ENCODE data around the gene GALNT6. TPM values are rescaled to one million over a fixed set of nuclear protein-coding genes. Genes with fewer than 3 reads are reported as not detected.
"Not testable (repeated sequence)": the region's sequence is repeated elsewhere in the genome, so short reads cannot be mapped to it uniquely, and the experiment has no call there.

GALNT6 gene
- total RNA-seq, 1 donor from 2014 or later, result 0.05 TPM

DNA sequence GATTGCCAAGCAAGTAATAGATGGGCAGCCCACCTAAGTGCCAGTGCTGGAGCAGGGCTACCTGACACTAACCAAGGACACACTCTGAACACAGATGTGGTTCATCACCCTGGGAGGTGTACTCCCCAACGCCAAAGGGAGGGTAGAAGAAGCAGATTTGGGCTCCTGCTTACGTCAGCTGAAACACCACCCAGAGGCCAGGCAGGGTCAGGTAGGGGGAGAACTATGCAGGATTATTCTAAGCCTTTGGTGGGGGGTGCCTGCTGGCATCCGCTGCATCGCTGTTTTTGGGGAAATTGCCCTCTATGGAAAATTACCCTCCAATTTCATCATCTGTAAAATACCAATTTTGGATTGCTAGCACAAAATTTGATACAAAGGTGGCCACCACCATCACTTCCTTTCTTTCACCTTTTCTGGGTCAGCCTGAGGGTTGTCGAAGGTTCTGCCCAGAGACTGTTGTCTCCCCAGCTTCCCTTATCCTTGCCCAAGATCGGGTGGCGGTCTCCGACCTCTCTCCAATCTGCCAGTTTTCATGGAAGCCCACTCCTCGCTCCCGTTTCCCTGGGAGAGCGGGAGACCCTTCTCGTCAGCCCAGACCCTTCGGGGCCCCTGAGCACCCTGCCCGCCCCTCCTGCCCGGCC, 67.8 kb downstream of the GALNT6 start:
- DNase-seq (ENCODE audit: low read depth), result no peak

DNA sequence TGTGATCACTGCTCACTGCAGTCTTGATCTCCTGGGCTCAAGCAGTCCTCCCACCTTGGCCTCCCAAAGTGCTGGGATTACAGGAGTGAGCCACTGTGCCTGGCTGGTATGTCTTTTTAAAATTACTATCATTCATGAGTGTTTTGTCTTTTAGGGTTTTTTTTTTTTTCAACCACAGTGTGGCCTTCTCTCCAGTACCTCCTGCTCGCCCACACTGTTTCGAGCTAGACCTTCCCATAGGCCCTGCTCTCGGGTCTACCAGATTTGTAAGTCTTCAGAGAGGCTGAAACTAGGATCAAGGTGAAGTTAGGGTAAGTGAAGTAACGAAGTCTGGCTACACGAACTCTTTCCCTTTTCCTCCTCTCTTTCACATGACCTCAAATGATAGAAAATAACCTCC, 68.8 kb downstream of the GALNT6 start:
- DNase-seq (ENCODE audit: low read depth), result no peak

DNA sequence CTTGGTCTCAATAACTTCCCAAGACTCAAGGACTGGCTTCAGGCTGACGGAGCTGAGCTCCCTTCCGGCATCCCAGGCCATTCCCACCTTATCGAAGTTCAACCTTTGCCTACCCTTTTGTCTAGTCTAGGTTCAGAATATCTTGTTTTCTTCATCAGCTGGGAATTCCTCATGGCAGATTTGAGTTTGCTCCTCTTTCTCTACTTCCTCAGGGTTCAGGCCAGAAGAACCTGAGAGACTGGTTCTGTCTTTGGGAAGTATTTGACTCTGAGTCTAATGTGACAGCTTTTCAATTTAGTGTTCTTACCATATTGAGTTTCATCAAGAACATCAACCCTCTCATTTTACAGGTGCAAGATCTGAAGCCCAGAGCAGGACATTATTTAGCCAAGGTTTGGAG, 69.3 kb downstream of the GALNT6 start:
- no peak for DNase-seq (ENCODE audit: low read depth)

DNA sequence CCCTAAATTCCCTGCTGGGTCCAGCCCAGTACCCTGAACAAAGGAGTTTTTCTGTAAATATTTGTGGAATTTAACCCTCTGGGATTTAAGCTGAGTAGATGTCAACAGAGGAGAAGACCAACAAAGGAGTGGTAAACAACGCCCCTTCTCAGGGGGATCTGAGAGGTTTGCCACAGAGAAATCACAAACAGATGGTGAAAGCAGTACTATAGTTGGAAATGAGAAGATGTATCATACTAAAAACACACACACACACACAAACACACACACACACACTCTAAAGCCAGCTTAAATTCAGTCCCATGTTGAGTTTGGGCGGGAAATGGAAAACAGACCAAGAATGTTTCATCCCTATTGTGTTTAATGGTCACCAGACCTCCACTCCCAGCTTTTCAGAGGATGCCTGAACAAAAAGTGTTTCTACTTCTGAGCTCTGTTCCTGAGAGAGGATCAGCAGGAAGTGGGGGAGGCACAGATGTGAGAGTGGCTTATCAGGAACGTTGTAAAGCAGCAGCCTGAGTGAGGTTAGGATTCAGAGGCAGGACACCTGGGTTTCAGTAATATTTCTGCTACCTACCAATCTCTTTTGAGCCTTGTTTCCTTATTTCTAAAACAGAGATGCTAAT, 70.4 kb downstream of the GALNT6 start:
- DNase-seq (ENCODE audit: low read depth), result peak; percentile 30

DNA sequence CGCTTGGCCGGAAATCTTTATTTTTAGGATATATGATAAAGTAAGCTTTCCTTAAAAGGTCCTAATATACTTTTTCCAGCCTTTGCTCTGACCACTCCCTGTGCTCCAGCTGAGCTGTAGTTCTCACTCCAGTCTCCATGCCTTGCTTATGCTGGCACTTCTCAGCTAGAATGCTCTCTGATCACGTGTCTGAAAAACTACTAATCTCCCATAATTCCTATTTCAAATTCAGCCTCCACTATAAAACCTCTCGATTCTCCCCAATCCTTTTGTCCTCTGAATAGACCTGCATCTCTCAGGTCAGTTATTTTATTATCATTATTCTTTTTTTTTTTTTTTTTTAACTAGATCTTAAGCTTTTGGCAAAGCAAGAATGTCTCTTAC, 70.9 kb downstream of the GALNT6 start:
- DNase-seq (ENCODE audit: low read depth), result no peak

DNA sequence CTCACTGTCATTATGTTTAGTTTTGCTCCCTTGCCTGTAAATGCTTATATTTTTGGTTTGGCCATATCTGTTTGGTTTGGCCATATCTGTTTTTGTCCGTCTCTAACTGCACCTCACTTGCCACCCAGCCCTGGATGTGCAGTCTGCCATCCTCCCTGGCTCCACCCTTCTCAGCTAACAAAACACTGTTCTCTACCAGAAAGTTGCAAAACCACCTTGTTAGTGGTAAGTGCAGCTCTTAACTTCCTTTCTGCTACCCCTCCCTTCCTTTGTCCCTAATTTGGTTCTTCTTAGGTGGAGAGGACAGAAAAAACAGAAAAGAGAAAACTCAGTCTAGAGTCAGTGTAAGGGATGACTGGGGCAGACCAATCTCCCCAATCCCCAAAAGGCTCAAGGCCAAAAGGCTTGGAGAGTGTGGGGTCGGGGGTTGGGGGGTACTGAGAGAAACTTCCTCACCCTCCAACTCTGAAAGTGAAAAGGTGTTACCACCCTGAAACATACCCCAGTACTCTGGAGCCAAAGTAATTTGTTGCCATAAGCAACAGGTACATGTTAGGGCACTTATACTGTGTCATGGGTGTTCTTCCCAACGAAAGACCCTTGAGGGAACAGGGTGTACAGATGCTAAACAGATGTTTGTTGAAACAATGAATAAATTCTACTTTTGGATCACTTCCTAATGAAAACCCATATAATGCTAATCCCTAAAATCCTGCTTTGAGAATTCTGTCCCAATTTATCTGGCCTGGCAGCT, 72.2 kb downstream of the GALNT6 start:
- DNase-seq (ENCODE audit: low read depth), result no peak

DNA sequence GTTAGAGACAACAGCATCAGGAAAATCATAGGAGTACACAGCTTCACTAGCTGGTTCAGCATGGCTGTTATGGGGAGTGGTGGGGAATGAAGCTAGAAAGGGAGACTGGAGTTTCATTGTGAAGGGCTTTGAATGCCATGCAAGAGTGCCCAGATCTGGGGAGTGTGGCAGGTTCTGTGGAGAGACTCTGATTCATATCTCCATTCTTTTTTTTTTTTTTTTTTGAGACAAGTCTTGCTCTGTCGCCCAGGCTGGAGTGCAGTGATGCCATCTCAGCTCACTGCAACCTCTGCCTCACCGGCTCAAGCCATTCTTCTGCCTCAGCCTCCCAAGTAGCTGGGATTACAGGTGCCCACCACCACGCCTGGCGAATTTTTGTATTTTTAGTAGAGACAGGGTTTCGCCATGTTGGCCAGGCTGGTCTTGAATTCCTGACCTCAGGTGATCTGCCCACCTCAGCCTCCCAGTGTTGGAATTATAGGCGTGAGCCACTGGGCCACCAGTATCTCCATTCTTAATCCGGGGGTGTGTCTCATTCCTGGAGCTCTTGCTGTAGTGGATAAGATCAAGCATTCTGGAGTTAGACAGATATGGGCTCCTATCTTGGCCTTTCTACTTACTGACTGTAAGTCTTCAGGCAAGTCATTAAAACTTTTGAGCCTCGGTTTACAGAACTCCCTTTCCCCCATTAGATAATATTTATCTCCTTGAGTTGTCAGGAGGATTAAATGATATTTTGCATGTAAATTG, 73.0 kb downstream of the GALNT6 start:
- not testable (repeated sequence) for DNase-seq (ENCODE audit: low read depth)

DNA sequence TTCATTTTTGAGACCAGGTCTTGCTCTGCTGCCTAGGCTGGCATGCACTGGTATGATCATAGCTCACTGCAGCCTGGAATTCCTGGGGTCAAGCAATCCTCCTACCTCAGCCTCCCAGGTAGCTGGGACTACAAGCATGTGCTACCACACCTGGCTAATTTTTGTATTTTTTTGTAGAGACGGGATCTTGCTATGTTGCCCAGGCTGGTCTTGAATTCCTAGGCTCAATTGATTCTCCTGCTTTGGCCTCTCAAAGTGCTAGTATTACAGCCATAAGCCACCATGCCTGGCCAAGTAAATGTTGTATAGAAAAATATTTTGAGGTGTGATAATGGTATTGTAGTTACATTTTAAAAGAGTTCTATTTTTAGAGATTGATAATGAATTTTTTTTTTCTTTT, 79.8 kb downstream of the GALNT6 start:
- DNase-seq (ENCODE audit: low read depth), result no peak

DNA sequence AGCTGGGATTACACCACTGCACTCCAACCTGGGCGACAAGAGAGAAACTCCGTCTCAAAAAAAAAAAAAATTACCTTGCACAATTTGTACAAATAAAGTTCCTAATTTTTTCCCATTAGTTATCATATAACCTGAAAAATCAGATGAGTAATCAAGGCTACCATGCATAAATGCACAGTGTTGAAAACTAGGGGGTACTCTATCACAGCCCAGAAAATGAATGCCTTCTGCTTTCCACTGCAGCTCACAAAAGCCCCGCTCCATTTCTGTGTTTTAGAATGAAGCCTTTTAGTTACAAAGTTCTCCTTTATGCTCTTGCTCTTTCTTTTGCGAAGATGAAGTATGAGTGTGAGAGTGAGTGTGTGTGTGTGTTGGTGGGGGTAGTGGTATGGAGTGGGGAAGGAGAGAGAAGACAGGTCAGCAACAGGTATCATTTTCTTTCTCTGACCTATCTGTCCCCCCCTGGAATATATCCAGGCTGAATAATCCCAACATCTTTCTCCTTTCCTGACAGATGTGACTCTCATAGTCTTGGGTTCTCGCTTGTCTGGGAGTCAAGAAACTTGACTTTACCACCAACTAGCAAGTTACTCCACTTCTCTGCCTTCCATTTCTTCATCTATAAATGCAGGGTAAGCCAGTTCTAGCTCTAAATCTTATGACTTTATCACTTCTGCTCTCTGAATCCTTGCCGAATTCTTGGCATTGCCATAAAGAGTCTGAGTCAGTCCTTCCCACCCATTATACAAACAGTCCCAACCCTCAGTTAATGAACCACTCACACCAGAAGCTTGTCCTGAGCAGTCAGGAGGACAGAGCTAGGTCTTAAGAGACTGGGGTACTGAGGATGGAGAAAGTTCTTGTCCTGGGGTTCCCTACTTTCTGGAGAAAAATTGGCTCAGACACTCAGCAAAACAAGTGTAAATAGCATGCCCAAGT, 83.3 kb downstream of the GALNT6 start:
- DNase-seq (ENCODE audit: low read depth), result peak; percentile 23

DNA sequence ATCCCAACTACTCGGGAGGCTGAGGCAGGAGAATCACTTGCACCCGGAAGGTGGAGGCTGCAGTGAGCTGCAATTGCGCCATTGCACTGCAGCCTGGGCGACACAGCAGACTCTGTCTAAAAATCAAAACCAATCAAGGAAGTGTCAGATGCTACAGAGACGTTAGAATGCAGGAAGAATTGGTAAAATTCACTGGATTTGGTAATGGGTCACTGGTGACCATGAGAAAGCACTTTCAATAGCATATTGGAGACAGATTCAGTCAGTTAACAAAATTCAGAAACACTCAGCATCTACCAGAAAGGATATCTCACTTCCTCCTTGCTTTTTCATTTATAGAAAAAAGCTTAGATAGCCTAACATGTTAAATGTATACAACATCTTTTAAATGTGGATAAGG, 84.7 kb downstream of the GALNT6 start:
- DNase-seq (ENCODE audit: low read depth), result no peak

Other genes with a start within 250 kb of the GALNT6 start
- 15.2 and 17.2 TPM in 2 replicates for gene TFCP2, start 218.3 kb downstream of the GALNT6 start, total RNA-seq
- gene POU6F1, start 173.3 kb downstream of the GALNT6 start, total RNA-seq, result 5.1 and 5.3 TPM in 2 replicates
- gene DAZAP2, start 152.6 kb downstream of the GALNT6 start, total RNA-seq, result 166 and 178 TPM in 2 replicates
- 2.9 and 3.6 TPM in 2 replicates for gene SMAGP, start 121.0 kb downstream of the GALNT6 start, total RNA-seq
- gene BIN2, start 67.2 kb downstream of the GALNT6 start, total RNA-seq, result not detected in 2 replicates
- gene CELA1, start 44.7 kb downstream of the GALNT6 start, total RNA-seq, result not detected in 2 replicates
- 0.59 and 2.9 TPM in 2 replicates for gene SLC4A8, start 33.4 kb upstream of the GALNT6 start, total RNA-seq
- 7.4 and 13.7 TPM in 2 replicates for gene SCN8A, start 199.8 kb upstream of the GALNT6 start, total RNA-seq